LNCaP clone FGC (cell line): ENCODE results near the gene ONECUT2.

Source experiments
- DNase-seq: peaks from one replicate; pipeline ENCODE4 v3.0.0-alpha.2; 2011; ENCODE audit warnings: low read depth
- H3K4me3 ChIP-seq: 2 replicates; pipeline ENCODE4 v1.5.1; 2011; ENCODE audit warnings: mild to moderate bottlenecking, low read depth, low read length, control low read depth
- TF ChIP-seq, protein P1 (sequence below): IDR thresholded peaks from 2 replicates; pipeline ENCODE4 v1.5.1; 2012; ENCODE audit warnings: mild to moderate bottlenecking; ENCODE audit not compliant: control insufficient read depth, insufficient read depth; ENCODE audit errors: extremely low read depth

ONECUT2 gene

DNA sequence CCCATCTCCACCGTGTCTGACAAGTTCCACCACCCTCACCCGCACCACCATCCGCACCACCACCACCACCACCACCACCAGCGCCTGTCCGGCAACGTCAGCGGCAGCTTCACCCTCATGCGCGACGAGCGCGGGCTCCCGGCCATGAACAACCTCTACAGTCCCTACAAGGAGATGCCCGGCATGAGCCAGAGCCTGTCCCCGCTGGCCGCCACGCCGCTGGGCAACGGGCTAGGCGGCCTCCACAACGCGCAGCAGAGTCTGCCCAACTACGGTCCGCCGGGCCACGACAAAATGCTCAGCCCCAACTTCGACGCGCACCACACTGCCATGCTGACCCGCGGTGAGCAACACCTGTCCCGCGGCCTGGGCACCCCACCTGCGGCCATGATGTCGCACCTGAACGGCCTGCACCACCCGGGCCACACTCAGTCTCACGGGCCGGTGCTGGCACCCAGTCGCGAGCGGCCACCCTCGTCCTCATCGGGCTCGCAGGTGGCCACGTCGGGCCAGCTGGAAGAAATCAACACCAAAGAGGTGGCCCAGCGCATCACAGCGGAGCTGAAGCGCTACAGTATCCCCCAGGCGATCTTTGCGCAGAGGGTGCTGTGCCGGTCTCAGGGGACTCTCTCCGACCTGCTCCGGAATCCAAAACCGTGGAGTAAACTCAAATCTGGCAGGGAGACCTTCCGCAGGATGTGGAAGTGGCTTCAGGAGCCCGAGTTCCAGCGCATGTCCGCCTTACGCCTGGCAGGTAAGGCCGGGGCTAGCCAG is 1.2 kb downstream of the ONECUT2 start:
- no peak for DNase-seq

DNA sequence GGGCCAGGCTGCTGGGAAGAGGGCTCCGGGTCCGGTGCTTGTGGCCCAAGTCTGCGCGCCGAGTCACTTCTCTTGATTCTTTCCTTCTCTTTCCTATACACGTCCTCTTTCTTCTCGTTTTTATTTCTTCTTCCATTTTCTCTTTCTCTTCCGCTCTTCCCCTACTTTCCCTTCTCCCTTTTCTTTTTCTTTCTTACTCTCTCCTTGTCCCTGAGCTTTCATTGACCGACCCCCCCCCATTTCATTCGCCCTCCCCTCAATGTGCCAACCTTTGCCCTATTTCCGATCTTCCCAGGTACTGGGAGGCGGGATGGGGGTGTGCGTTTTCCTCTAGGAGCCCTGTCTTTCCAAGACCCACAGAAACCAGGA is 1.8 kb downstream of the ONECUT2 start:
- no peak for DNase-seq
- H3K4me3 ChIP-seq: no peak overlapping the region
- TF ChIP-seq, protein P1, sequence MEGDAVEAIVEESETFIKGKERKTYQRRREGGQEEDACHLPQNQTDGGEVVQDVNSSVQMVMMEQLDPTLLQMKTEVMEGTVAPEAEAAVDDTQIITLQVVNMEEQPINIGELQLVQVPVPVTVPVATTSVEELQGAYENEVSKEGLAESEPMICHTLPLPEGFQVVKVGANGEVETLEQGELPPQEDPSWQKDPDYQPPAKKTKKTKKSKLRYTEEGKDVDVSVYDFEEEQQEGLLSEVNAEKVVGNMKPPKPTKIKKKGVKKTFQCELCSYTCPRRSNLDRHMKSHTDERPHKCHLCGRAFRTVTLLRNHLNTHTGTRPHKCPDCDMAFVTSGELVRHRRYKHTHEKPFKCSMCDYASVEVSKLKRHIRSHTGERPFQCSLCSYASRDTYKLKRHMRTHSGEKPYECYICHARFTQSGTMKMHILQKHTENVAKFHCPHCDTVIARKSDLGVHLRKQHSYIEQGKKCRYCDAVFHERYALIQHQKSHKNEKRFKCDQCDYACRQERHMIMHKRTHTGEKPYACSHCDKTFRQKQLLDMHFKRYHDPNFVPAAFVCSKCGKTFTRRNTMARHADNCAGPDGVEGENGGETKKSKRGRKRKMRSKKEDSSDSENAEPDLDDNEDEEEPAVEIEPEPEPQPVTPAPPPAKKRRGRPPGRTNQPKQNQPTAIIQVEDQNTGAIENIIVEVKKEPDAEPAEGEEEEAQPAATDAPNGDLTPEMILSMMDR: no peak

More for the DNA sequence above, 1.2 kb downstream of the ONECUT2 start:
- TF ChIP-seq, protein P1: no peak
- no peak overlapping the region; the same call in 1 of the 2 replicates for H3K4me3 ChIP-seq

DNA sequence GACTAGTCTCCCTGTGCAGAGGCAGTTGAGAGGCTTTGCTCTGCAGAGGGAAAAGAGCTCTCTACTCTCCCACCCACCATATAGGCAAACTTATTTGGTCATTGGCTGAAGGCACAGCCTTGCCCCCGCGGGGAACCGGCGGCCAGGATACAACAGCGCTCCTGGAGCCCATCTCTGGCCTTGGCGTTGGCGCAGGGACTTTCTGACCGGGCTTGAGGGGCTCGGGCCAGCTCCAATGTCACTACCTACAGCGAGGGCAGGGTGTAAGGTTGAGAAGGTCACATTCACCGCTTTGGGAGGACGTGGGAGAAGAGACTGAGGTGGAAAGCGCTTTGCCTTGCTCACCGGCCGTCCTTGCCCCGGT is 2.2 kb downstream of the ONECUT2 start:
- H3K4me3 ChIP-seq: peak overlapping the region; percentile 49; the same call in 1 of the 2 replicates
- no peak for DNase-seq

DNA sequence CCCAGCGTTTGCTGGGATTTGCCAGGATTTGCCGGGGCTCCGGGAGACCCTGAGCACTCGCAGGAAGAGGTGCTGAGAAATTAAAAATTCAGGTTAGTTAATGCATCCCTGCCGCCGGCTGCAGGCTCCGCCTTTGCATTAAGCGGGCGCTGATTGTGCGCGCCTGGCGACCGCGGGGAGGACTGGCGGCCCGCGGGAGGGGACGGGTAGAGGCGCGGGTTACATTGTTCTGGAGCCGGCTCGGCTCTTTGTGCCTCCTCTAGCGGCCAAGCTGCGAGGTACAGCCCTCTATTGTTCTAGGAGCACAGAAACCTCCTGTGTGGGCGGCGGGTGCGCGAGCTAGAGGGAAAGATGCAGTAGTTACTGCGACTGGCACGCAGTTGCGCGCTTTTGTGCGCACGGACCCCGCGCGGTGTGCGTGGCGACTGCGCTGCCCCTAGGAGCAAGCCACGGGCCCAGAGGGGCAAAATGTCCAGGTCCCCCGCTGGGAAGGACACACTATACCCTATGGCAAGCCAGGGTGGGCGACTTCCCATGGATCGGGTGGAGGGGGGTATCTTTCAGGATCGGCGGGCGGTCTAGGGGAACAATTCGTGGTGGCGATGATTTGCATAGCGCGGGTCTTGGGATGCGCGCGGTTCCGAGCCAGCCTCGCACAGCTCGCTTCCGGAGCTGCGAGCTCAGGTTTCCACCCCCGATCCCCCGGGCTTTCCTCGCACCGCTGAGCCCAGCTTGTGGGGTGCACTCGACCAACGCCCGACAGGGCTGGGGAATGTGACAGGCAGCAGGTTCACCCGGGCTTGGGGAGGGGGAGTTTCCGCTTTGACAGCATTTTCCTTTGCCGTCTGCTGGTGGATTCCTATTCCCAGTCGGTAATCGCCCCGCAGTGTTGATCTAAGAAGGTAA is 2.8 kb downstream of the ONECUT2 start:
- H3K4me3 ChIP-seq: peak overlapping the region; percentile 49
- peak; percentile 44 for DNase-seq
- TF ChIP-seq, protein P1: peak; percentile 85

More for the DNA sequence above, 2.2 kb downstream of the ONECUT2 start:
- TF ChIP-seq, protein P1: no peak

DNA sequence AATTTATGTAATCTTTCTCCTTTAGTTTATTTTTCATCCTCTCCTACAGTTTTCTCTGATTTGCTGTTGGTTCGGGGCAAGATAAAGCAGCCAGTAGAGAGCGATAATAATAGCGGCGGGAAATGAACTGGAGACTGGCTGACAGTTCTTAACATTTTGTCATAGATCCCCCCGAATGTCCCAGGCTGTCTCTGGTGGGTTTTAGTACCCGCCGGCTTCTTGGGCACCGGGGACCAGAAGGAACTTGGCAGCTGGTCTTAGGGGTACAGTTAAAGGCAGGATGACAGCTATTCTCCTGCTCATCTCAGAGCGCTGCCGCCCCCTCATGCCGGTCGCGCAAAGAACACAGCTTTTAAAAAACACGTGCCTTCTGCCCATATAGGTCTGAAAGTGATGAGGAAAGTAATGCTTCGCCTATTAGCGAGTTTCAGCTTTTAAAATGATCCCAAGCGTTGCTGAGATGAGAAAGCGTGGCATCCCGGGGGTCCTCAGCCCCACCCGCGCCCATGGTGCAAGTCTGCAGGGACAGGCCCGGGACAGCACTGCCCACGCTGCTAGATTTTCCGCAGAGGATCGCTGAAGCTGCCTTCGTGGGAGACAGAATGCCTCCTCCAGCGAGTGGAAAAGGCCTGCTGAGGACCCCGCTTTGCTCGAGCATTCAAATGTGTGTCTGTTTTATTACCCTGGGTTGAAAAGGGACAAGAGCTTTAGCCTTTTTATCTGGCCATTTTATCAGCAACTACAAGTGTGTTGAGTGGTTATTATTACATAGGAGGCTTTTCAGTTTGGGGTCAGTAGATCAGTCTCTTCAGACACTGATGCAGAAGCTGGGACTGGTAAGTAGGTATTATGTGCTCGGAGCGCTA is 3.8 kb downstream of the ONECUT2 start:
- TF ChIP-seq, protein P1: peak; percentile 11; the same call in 1 of the 2 replicates
- H3K4me3 ChIP-seq: no peak overlapping the region
- DNase-seq: no peak

DNA sequence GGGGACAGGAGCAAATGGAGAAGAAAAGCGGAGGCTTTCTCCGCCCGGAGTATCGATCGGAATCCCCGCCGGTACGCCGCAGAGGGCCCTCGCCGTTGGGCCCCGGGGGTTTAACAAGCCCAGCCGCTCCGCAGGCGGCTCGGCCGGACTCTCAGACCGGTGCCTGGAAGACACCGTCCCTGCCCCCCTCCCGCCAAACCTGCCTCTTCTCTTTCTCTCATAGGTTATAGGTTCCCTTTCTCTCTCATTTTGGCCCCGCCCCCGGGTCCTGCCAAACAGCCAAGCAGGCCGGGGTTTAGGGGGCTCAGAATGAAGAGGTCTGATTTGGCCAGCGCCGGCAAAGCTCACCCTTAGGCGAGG is 4.4 kb downstream of the ONECUT2 start:
- no peak for DNase-seq
- TF ChIP-seq, protein P1: no peak
- no peak overlapping the region for H3K4me3 ChIP-seq
